Neural progenitor cell (in vitro differentiated cells): ENCODE data around the gene KPNA4. TPM values are rescaled to one million over a fixed set of nuclear protein-coding genes. Genes with fewer than 3 reads are reported as not detected.

Experiments used
- DNase-seq: peaks from one replicate; pipeline ENCODE4 v3.0.0-alpha.2; 2016; ENCODE audit warnings: low spot score
- H2AFZ ChIP-seq: fragments of 200-600 bp; sonication (generic); replicated peaks from 2 replicates; pipeline ENCODE4 v1.6.1; 2016; ENCODE audit warnings: antibody characterized with exemption
- H3F3A ChIP-seq: fragments of 200-600 bp; sonication (generic); 2 replicates; pipeline ENCODE4 v1.6.1; 2016; ENCODE audit warnings: antibody characterized with exemption, low read depth
- H3K27ac ChIP-seq: fragments of 200-600 bp; sonication (generic); 2 replicates; pipeline ENCODE4 v1.5.1; 2016; ENCODE audit warnings: mild to moderate bottlenecking
- H3K27me3 ChIP-seq: fragments of 200-600 bp; sonication (generic); 2 replicates; pipeline ENCODE4 v1.6.1; 2016; ENCODE audit warnings: mild to moderate bottlenecking, moderate library complexity
- H3K36me3 ChIP-seq: fragments of 200-600 bp; sonication (generic); 2 replicates; pipeline ENCODE4 v1.5.1; 2016
- H3K4me1 ChIP-seq: fragments of 200-600 bp; sonication (generic); 2 replicates; pipeline ENCODE4 v1.6.1; 2016; ENCODE audit warnings: mixed run types
- H3K4me2 ChIP-seq: fragments of 200-600 bp; sonication (generic); 2 replicates; pipeline ENCODE4 v1.6.1; 2016
- H3K4me3 ChIP-seq: fragments of 200-600 bp; sonication (generic); 2 replicates; pipeline ENCODE4 v1.5.1; 2016
- H3K79me2 ChIP-seq: fragments of 200-600 bp; sonication (generic); 2 replicates; pipeline ENCODE4 v1.6.1; 2016; ENCODE audit warnings: low read depth
- H3K9ac ChIP-seq: fragments of 200-600 bp; sonication (generic); 2 replicates; pipeline ENCODE4 v1.6.1; 2016
- H3K9me3 ChIP-seq: fragments of 200-600 bp; sonication (generic); 2 replicates; pipeline ENCODE4 v1.5.1; 2016; ENCODE audit warnings: low read depth
- H4K20me1 ChIP-seq: fragments of 200-600 bp; sonication (generic); 2 replicates; pipeline ENCODE4 v1.6.1; 2016; ENCODE audit warnings: low read depth
- H3K27ac Mint-ChIP-seq: 3 replicates; pipeline ENCODE4 v1.8.0; 2021; ENCODE audit warnings: mixed read lengths
- H3K27me3 Mint-ChIP-seq: 2 replicates; pipeline ENCODE4 v1.8.0; 2022; ENCODE audit warnings: low read depth, mild to moderate bottlenecking, inconsistent platforms, moderate library complexity, mixed read lengths; ENCODE audit not compliant: insufficient read depth
- H3K36me3 Mint-ChIP-seq: 3 replicates; pipeline ENCODE4 v1.8.0; 2021; ENCODE audit warnings: mixed read lengths
- H3K4me1 Mint-ChIP-seq: 3 replicates; pipeline ENCODE4 v1.8.0; 2021; ENCODE audit warnings: mixed read lengths
- H3K4me3 Mint-ChIP-seq: 3 replicates; pipeline ENCODE4 v1.8.0; 2021; ENCODE audit warnings: mild to moderate bottlenecking, moderate library complexity, mixed read lengths
- H3K9me3 Mint-ChIP-seq: 3 replicates; pipeline ENCODE4 v1.8.0; 2020; ENCODE audit warnings: mixed read lengths
- EZH2 ChIP-seq: fragments of 200-600 bp; sonication (generic); IDR thresholded peaks from 2 replicates; pipeline ENCODE4 v1.6.1; 2017; ENCODE audit warnings: antibody characterized with exemption, mild to moderate bottlenecking, moderate library complexity
- EZH2phosphoT487 ChIP-seq: fragments of 200-600 bp; sonication (generic); IDR thresholded peaks from 2 replicates; pipeline ENCODE4 v1.6.1; 2017; ENCODE audit warnings: antibody characterized with exemption
- total RNA-seq: library from RNA; depleted of rRNA; stranded (reverse); fragments of >200 nt; gene quantifications from 2 replicates; pipeline ENCODE4 v1.2.3, GENCODE V29; 2015; ENCODE audit warnings: low replicate concordance
- TF ChIP-seq, protein P1 (sequence below): fragments of 200-600 bp; sonication (generic); IDR thresholded peaks from 2 replicates; pipeline ENCODE4 v1.5.1; 2017; ENCODE audit warnings: antibody characterized with exemption, mild to moderate bottlenecking

Gene KPNA4
- total RNA-seq, 1 donor from 2014 or later = 56.6 TPM

DNA sequence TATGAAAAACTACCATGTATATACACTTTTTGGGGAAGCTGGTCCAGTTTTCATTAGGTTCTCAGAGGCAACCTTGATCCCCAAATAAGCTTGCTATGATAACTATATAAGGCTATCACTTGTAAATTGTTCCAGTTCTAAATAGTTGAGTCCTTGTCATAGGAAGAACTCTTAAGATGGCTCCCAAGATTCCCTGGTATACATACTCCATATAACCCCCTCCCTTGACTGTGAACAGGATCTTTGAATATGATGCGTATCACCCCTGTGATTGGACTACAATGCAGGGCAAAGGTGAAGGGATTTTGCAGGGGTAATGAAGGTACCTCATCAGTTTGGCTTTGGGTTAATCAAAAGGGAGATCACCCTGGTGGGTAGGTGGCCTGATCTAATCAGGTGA, 67.2 kb downstream of the KPNA4 start:
- Mint-ChIP-seq H3K4me1 (peaks cover 2% of the 10 kb centered on the region), H3K27ac (no peak overlapping the region), H3K9me3 (peaks cover 2% of the 10 kb centered on the region), H3K27me3 (no peaks in the 10 kb centered on the region), H3K36me3 (peaks cover 24% of the 10 kb centered on the region), H3K4me3 (no peak overlapping the region)
- H3K36me3 ChIP-seq = peaks cover 3% of the 10 kb centered on the region
- H3K4me3 ChIP-seq = no peak overlapping the region
- H3K4me1 ChIP-seq = no peaks in the 10 kb centered on the region
- no peaks in the 10 kb centered on the region for H4K20me1 ChIP-seq
- no peaks in the 10 kb centered on the region for H3K79me2 ChIP-seq
- no peak overlapping the region for H3K4me2 ChIP-seq
- H2AFZ ChIP-seq = no peak overlapping the region
- H3F3A ChIP-seq = peaks cover 5% of the 10 kb centered on the region
- no peaks in the 10 kb centered on the region for H3K27me3 ChIP-seq
- no peak overlapping the region for H3K27ac ChIP-seq
- no peak overlapping the region for H3K9ac ChIP-seq
- DNase-seq = no peak
- TF ChIP-seq, protein P1, sequence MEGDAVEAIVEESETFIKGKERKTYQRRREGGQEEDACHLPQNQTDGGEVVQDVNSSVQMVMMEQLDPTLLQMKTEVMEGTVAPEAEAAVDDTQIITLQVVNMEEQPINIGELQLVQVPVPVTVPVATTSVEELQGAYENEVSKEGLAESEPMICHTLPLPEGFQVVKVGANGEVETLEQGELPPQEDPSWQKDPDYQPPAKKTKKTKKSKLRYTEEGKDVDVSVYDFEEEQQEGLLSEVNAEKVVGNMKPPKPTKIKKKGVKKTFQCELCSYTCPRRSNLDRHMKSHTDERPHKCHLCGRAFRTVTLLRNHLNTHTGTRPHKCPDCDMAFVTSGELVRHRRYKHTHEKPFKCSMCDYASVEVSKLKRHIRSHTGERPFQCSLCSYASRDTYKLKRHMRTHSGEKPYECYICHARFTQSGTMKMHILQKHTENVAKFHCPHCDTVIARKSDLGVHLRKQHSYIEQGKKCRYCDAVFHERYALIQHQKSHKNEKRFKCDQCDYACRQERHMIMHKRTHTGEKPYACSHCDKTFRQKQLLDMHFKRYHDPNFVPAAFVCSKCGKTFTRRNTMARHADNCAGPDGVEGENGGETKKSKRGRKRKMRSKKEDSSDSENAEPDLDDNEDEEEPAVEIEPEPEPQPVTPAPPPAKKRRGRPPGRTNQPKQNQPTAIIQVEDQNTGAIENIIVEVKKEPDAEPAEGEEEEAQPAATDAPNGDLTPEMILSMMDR = no peak
- TF ChIP-seq EZH2 (no peak), EZH2phosphoT487 (no peak)
- no peaks in the 10 kb centered on the region for H3K9me3 ChIP-seq

DNA sequence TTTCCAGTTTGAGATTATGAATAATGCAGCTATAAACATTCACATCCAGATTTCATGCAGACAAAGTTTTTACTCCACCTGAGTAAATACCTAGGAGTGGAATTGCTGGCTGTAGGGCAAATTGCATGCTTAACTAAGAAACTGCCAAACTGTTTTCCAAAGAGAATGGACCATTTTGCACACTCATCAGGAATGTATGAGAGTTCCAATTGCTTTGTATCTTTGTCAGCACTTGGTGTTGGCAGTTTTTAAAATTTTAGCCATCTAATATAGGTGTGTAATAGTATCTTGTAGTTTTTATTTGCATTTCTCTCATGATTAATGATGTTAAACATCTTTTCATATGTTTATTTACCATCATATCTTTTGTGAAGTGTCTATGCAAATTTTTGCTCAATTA, 75.2 kb downstream of the KPNA4 start:
- Histone ChIP-seq H3K4me1 (no peaks in the 10 kb centered on the region), H3K4me2 (no peak overlapping the region), H3K36me3 (no peaks in the 10 kb centered on the region), H3K27ac (no peak overlapping the region), H3K9me3 (no peaks in the 10 kb centered on the region), H3K27me3 (no peaks in the 10 kb centered on the region), H3F3A (peaks cover 8% of the 10 kb centered on the region), H3K4me3 (no peak overlapping the region), H3K79me2 (no peaks in the 10 kb centered on the region), H2AFZ (no peak overlapping the region), H3K9ac (no peak overlapping the region), H4K20me1 (no peaks in the 10 kb centered on the region)
- Mint-ChIP-seq H3K4me1 (no peaks in the 10 kb centered on the region), H3K36me3 (no peaks in the 10 kb centered on the region), H3K27me3 (no peaks in the 10 kb centered on the region), H3K27ac (no peak overlapping the region), H3K9me3 (no peaks in the 10 kb centered on the region), H3K4me3 (no peak overlapping the region)
- no peak for DNase-seq
- TF ChIP-seq EZH2phosphoT487 = no peak

DNA sequence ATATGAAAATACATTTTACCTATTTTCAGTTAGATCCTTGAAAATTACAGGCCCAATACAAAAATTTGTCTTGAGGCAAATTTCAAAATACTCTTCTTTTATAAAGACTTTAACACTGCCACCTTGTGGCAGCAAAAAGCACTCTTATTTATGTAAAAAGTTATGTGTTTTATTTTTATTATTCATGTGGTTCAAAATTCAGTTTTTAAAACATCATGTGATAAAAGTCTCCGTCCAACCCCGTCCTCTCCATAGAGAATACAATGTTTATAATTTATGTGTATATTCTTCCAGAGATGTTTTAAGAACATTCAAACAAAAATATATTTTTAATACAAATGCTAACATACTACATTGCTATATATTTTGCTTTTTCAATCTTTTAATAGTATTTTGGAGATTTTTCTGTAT, 78.9 kb downstream of the KPNA4 start:
- Mint-ChIP-seq H3K9me3 (no peaks in the 10 kb centered on the region), H3K4me3 (no peak overlapping the region), H3K36me3 (no peaks in the 10 kb centered on the region), H3K27ac (no peak overlapping the region), H3K27me3 (no peaks in the 10 kb centered on the region), H3K4me1 (peaks cover 2% of the 10 kb centered on the region)
- no peaks in the 10 kb centered on the region for H3K36me3 ChIP-seq
- H3K79me2 ChIP-seq = no peaks in the 10 kb centered on the region
- H3K27me3 ChIP-seq = no peaks in the 10 kb centered on the region
- DNase-seq = peak; percentile 42
- no peak for TF ChIP-seq EZH2phosphoT487
- TF ChIP-seq, protein P1 = peak; percentile 85
- H4K20me1 ChIP-seq = no peaks in the 10 kb centered on the region
- no peak overlapping the region for H3K4me2 ChIP-seq
- peaks cover 3% of the 10 kb centered on the region for H3F3A ChIP-seq
- H3K27ac ChIP-seq = no peak overlapping the region
- no peak overlapping the region for H3K4me3 ChIP-seq
- no peak overlapping the region for H3K9ac ChIP-seq
- H2AFZ ChIP-seq = no peak overlapping the region
- no peaks in the 10 kb centered on the region for H3K9me3 ChIP-seq
- no peaks in the 10 kb centered on the region for H3K4me1 ChIP-seq

DNA sequence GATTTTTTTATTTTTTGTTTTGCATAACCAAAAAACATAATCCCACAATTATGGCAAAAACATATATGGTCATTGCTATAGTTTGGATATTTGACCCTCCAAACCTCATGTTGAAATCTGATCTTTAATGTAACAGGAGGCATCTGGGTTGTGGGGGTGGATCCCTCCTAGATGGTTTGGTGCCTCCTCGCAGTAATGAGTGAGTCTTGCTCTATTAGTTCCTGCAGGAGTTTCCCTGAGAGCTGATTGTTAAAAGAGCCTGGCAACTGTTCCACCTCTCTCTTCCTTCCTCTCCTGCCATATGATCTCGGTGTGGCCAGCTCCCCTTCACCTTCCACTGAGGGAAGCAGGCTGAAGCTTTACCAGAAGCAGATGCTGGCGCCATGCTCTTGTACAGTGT, 82.6 kb downstream of the KPNA4 start:
- H3K27ac Mint-ChIP-seq = no peak overlapping the region
- no peak overlapping the region for H3K4me3 Mint-ChIP-seq
- H3K79me2 ChIP-seq = no peaks in the 10 kb centered on the region

More for the DNA sequence above, 82.6 kb downstream of the KPNA4 start:
- Histone ChIP-seq H3K27me3 (no peaks in the 10 kb centered on the region), H2AFZ (no peak overlapping the region), H3K27ac (no peak overlapping the region), H3F3A (peaks cover 3% of the 10 kb centered on the region), H3K9ac (no peak overlapping the region), H3K36me3 (no peaks in the 10 kb centered on the region), H3K4me1 (no peaks in the 10 kb centered on the region), H3K4me3 (no peak overlapping the region), H3K9me3 (no peaks in the 10 kb centered on the region), H4K20me1 (no peaks in the 10 kb centered on the region), H3K4me2 (no peak overlapping the region)
- DNase-seq = no peak
- peaks cover 2% of the 10 kb centered on the region for H3K4me1 Mint-ChIP-seq
- no peaks in the 10 kb centered on the region for H3K27me3 Mint-ChIP-seq
- TF ChIP-seq EZH2phosphoT487 (no peak), EZH2 (no peak)
- TF ChIP-seq, protein P1 = no peak
- H3K9me3 Mint-ChIP-seq = no peaks in the 10 kb centered on the region
- H3K36me3 Mint-ChIP-seq = no peaks in the 10 kb centered on the region
